GM10266 (cell line): ENCODE results near the gene MYDGF.

Experiments used
- DNase-seq: peaks from one replicate; pipeline ENCODE4 v3.0.0; 2012; ENCODE audit errors: extremely low spot score
- TF ChIP-seq, protein P1 (sequence below): IDR thresholded peaks from 2 replicates; pipeline ENCODE4 v1.5.1; 2012; ENCODE audit warnings: mild to moderate bottlenecking, low read depth; ENCODE audit not compliant: control insufficient read depth, insufficient read depth; ENCODE audit errors: missing control alignments

Gene MYDGF

DNA sequence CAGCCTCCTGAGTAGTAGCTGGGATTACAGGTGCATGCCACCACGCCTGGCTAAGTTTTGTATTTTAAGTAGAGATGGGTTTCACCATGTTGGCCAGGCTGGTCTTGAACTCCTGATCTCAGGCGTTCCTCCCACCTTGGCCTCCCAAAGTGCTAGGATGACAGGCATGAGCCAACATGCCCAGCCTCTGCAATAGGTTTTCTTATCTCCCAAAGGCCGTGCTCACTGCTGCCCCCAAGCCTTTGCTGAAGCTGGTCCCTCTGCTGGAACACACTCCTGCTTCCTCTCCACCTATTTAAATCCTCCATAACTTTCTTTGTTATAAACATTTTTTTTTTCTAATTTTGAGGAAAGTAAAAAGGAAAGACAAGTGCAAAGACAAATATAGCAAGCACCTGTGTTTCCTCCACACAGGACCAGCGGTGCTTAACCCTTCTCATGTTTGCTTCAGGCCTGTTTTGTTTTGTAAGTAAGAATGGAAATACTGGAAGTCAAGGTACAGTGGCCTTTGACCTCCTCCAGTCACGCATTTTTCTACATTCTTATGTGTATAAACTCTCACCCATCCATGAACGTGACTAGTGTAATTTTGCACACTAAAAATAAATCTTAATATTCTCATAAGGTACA lies 45.3 kb downstream of the MYDGF start:
- TF ChIP-seq, protein P1, sequence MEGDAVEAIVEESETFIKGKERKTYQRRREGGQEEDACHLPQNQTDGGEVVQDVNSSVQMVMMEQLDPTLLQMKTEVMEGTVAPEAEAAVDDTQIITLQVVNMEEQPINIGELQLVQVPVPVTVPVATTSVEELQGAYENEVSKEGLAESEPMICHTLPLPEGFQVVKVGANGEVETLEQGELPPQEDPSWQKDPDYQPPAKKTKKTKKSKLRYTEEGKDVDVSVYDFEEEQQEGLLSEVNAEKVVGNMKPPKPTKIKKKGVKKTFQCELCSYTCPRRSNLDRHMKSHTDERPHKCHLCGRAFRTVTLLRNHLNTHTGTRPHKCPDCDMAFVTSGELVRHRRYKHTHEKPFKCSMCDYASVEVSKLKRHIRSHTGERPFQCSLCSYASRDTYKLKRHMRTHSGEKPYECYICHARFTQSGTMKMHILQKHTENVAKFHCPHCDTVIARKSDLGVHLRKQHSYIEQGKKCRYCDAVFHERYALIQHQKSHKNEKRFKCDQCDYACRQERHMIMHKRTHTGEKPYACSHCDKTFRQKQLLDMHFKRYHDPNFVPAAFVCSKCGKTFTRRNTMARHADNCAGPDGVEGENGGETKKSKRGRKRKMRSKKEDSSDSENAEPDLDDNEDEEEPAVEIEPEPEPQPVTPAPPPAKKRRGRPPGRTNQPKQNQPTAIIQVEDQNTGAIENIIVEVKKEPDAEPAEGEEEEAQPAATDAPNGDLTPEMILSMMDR: peak; percentile 46
- DNase-seq: no peak

DNA sequence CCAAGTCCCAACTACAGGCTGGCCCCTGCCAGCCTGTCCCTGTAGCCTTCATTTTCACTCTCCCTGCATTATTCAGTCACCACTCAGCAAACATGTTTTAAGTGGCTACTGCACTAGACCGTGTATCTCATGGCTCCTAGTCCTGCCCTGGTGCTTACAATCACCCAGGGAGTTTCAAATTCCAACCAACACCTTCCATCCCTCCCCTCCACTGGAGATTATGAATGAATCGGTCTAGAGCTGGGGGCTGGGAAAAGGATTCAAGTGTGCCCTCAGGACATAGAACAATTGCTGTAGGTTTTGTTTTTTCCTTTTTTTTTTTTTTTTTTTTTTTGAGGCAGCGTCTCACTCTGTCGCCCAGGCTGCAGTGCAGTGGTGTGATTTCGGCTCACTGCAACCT lies 45.8 kb downstream of the MYDGF start:
- TF ChIP-seq, protein P1: no peak
- DNase-seq: no peak

DNA sequence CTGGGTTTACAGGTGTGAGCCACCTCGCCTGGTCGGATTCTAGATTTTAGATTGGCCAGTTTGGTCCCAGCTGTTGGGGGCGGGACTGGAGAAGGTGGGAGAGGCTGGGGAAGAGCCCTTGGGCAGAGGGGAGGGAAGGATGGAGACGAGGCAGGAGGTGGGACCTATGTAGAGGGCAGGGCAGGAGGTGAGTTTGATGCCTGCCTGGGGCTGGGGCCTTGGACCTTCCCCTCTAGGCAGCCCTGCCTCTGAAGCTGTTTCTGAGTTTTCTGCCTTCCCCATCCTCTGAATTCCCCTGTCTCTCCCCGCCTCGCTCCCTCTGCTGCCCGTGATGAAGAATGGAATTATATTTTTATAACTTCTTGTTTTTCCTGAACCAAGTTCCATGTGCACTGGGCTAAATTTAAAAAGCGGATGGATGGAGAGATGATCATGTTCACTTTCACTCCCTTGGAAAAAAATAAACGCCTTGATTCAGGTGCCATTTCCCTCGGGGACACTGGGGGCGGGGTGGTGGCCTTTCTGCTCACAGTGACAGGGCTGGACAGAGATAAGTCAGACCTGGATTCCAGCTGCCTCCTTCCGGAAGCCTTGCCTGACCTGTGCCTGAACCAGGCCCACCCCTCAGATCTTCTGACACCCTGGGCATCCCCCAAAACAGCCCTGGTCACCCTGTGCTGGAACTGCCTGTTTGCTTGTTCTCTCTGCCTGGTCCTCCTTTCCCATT lies 47.3 kb downstream of the MYDGF start:
- DNase-seq: no peak

DNA sequence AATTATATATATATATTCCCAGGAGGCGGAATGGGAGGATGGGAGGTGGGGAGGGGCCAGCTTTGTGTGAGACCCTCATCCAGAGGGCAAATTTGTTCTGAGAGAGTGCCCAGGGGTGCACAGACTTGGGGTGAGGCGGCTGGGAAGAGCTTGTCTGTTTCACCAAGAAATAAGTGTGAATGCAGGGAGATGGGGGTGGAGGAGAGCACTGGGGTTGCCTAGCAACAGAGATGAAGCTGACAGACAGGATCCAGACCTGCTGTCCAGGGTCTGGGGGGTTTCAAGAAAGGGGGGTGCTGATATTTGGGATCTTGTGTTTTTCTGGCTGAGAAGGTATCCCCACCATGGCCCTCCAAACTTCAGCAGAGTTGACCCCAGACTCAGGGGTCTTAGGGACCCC lies 49.5 kb downstream of the MYDGF start:
- TF ChIP-seq, protein P1: no peak
- no peak for DNase-seq

More for the DNA sequence above, 47.3 kb downstream of the MYDGF start:
- TF ChIP-seq, protein P1: no peak

DNA sequence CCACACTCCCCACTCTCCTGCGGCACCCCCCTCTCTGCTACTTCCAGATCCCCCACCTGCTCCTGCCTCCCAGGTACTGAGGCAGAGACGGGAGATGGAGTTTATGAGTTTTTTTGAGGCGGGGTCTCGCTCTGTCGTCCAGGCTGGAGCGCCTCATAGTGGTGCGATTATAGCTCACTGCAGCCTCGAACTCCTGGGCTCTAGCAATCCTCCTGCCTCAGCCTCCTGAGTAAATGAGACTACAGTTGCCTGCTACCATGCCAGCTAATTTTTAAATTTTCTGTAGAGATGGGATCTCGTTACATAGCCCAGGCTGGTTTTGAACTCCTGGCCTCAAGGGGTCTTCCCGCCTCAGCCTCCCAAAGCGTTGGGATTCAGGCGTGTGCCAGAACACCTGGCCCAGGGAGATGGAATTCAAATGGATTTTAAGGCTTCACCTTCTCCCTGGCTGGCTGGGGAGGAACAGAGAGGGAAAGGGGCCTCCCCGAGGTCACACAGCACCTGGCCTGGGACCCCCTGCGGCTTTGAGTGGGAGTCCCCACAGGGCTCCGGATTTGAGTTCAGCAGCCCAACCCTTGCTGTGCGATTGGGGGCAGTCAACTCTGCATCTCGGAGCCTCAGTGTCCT lies 50.4 kb downstream of the MYDGF start:
- TF ChIP-seq, protein P1: no peak

DNA sequence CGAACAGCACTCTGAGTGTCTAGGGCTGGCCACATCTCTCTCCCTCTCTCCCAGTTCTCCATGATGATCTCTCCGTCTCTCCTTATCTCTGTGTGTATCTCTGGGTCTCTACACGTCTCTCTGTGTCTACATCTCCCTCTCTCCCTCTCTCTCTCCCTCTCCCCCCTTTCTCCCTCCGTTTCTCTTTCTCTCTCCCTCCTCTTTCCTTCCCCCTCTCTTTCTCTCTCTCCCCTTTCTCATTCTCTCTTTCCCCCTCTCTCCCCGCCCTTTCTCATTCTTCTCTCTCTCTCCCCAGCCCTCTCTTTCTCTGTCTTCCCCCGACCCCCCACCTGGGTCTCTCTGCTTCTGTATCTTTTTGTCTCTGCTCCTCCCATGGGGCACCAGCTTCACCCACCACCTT lies 52.1 kb downstream of the MYDGF start:
- TF ChIP-seq, protein P1: no peak
- DNase-seq: no peak

More for the DNA sequence above, 50.4 kb downstream of the MYDGF start:
- DNase-seq: no peak
